Hepatocyte (in vitro differentiated cells): ENCODE measurements around the gene DRAM1.

Source experiments
- CTCF ChIP-seq: fragments of 200-600 bp; sonication (generic); IDR thresholded peaks from 2 replicates; pipeline ENCODE4 v1.5.1; 2016; ENCODE audit warnings: antibody characterized with exemption, mild to moderate bottlenecking; ENCODE audit not compliant: poor library complexity
- EZH2 ChIP-seq: fragments of 200-600 bp; sonication (generic); IDR thresholded peaks from 2 replicates; pipeline ENCODE4 v1.6.1; 2016; ENCODE audit warnings: antibody characterized with exemption, mild to moderate bottlenecking, borderline replicate concordance
- EZH2phosphoT487 ChIP-seq: fragments of 200-600 bp; sonication (generic); IDR thresholded peaks from one replicate; pipeline ENCODE4 v1.6.1; 2018; ENCODE audit warnings: antibody characterized with exemption, mild to moderate bottlenecking, low read depth, moderate library complexity; ENCODE audit not compliant: unreplicated experiment, severe bottlenecking

- TF ChIP-seq CTCF: no peak
- TF ChIP-seq EZH2: no peak
- no peak for TF ChIP-seq EZH2phosphoT487
Observed at GRCh38 chr12:101954676-101955075, 77.3 kb downstream of the DRAM1 start.
